HepG2 (cell line): ENCODE measurements around the gene PSD4. TPM values are rescaled to one million over a fixed set of nuclear protein-coding genes. Genes with fewer than 3 reads are reported as not detected.

Experiments
- AGO1 ChIP-seq: fragments of 200-400 bp; formaldehyde crosslinking; IDR thresholded peaks from 2 replicates; pipeline ENCODE4 v1.6.1; 2017; ENCODE audit warnings: mild to moderate bottlenecking, low read depth, low read length, moderate library complexity; ENCODE audit not compliant: poor library complexity, severe bottlenecking
- ARNTL ChIP-seq: sonication (generic); formaldehyde crosslinking; IDR thresholded peaks from 2 replicates; pipeline ENCODE4 v1.4.0; 2020; ENCODE audit warnings: mild to moderate bottlenecking, missing genetic modification reagents
- CEBPB ChIP-seq: IDR thresholded peaks from 2 replicates; pipeline ENCODE4 v1.6.1; 2011; ENCODE audit warnings: low read depth, low read length, improper control_type of control experiment, borderline replicate concordance
- CHD4 ChIP-seq: fragments of 200-600 bp; sonication (generic); IDR thresholded peaks from 2 replicates; pipeline ENCODE4 v1.7.0; 2017; ENCODE audit warnings: mild to moderate bottlenecking, low read length, borderline replicate concordance
- ETV5 ChIP-seq: IDR thresholded peaks from 2 replicates; pipeline ENCODE4 v1.6.1; 2018; ENCODE audit warnings: missing biosample characterization, missing genetic modification reagents, inconsistent platforms, borderline replicate concordance
- FOXA3 ChIP-seq: IDR thresholded peaks from 2 replicates; pipeline ENCODE4 v1.6.1; 2016; ENCODE audit warnings: missing genetic modification reagents, missing compliant biosample characterization
- FOXO1 ChIP-seq: sonication (generic); formaldehyde crosslinking; IDR thresholded peaks from 2 replicates; pipeline ENCODE4 v1.4.0; 2020; ENCODE audit warnings: missing genetic modification reagents
- HIC2 ChIP-seq: sonication (generic); formaldehyde crosslinking; IDR thresholded peaks from 2 replicates; pipeline ENCODE4 v1.9.0; 2022; ENCODE audit warnings: low read depth, missing genetic modification reagents
- KLF11 ChIP-seq: IDR thresholded peaks from 2 replicates; pipeline ENCODE4 v1.6.1; 2016; ENCODE audit warnings: missing compliant biosample characterization
- MLXIP ChIP-seq: sonication (generic); formaldehyde crosslinking; IDR thresholded peaks from 2 replicates; pipeline ENCODE4 v1.9.0; 2021; ENCODE audit warnings: missing genetic modification reagents, borderline replicate concordance
- MTF2 ChIP-seq: sonication (generic); formaldehyde crosslinking; IDR thresholded peaks from 2 replicates; pipeline ENCODE4 v1.5.0; 2020; ENCODE audit warnings: missing genetic modification reagents, borderline replicate concordance
- NCOA2 ChIP-seq: sonication (generic); formaldehyde crosslinking; IDR thresholded peaks from 2 replicates; pipeline ENCODE4 v1.8.0; 2022; ENCODE audit warnings: inconsistent platforms
- NFE2 ChIP-seq: sonication (generic); formaldehyde crosslinking; IDR thresholded peaks from 2 replicates; pipeline ENCODE4 v1.4.0; 2020; ENCODE audit warnings: missing genetic modification reagents
- SKIL ChIP-seq: sonication (generic); formaldehyde crosslinking; IDR thresholded peaks from 2 replicates; pipeline ENCODE4 v1.8.0; 2022; ENCODE audit warnings: missing genetic modification reagents, mild to moderate bottlenecking, moderate library complexity, borderline replicate concordance
- SP4 ChIP-seq: sonication (generic); formaldehyde crosslinking; IDR thresholded peaks from 2 replicates; pipeline ENCODE4 v1.8.1; 2023; ENCODE audit warnings: mild to moderate bottlenecking, missing genetic modification reagents
- ZNF124 ChIP-seq: sonication (generic); formaldehyde crosslinking; IDR thresholded peaks from 2 replicates; pipeline ENCODE4 v1.4.0; 2020; ENCODE audit warnings: missing genetic modification reagents
- ZNF230 ChIP-seq: sonication (generic); formaldehyde crosslinking; IDR thresholded peaks from 2 replicates; pipeline ENCODE4 v1.4.0; 2020; ENCODE audit warnings: mild to moderate bottlenecking, missing genetic modification reagents
- ZNF652 ChIP-seq: IDR thresholded peaks from 2 replicates; pipeline ENCODE4 v1.6.1; 2016; ENCODE audit warnings: low read depth, borderline replicate concordance
- ZSCAN5A ChIP-seq: sonication (generic); formaldehyde crosslinking; IDR thresholded peaks from 2 replicates; pipeline ENCODE4 v1.8.0; 2022; ENCODE audit warnings: mild to moderate bottlenecking, missing genetic modification reagents, borderline replicate concordance
- polyA plus RNA-seq, 8 experiments: library from polyadenylated mRNA; depleted of rRNA in 3 of 8; stranded (reverse) in 7 of 8; unstranded in 1 of 8; fragments of >200 nt; fragmentation: Illumina TruSeq in 4 of 8; extraction: Trizol in 4 of 8; gene quantifications; 2 replicates each; pipeline versions ENCODE4 v1.2.1 to v1.2.3, GENCODE V29; 2011 to 2016; ENCODE audit warnings: low read depth in 4 of 8, missing spikeins in 1 of 8, mixed read lengths in 1 of 8; ENCODE audit not compliant: insufficient read depth in 1 of 8
- total RNA-seq, 5 experiments: library from RNA; depleted of rRNA; stranded (reverse); fragments of >200 nt; fragmentation: Illumina TruSeq; extraction: Trizol; gene quantifications; 2 replicates each; pipeline ENCODE4 v1.2.3, GENCODE V29; 2016; ENCODE audit warnings: low read depth in 1 of 5

The PSD4 gene
- total and polyA plus RNA-seq, 2 of the 13 experiments (the other 11 are each of a cell fraction or from before 2014, with no cell fraction given), result 5.8 to 9.4 TPM

GRCh38 chr2:113126845-113127645, 46.7 kb upstream of the PSD4 start, which contains the start of gene IL1RN (continued):
- peak; percentile 84 for TF ChIP-seq SKIL
- TF ChIP-seq SP4 (CRISPR knock-in tag), result peak; percentile 51; the same call in 1 of the 2 replicates
- no peak; the same call in 1 of the 2 replicates for TF ChIP-seq ZSCAN5A (CRISPR knock-in tag)
- peak; percentile 99 for TF ChIP-seq ETV5 (CRISPR knock-in tag)
- TF ChIP-seq MLXIP (CRISPR knock-in tag), result peak; percentile 78; the same call in 1 of the 2 replicates
- peak; percentile 85; the same call in 1 of the 2 replicates for TF ChIP-seq CHD4
- TF ChIP-seq HIC2 (CRISPR knock-in tag), result 0 out of 2 replicates have a peak, but pooled peaks have one; percentile 27
- TF ChIP-seq MTF2 (CRISPR knock-in tag), result no peak
- peak; percentile 96 for TF ChIP-seq FOXA3 (CRISPR knock-in tag)
- no peak for TF ChIP-seq NFE2 (CRISPR knock-in tag)
- TF ChIP-seq ZNF230, result no peak; the same call in 1 of the 2 replicates
- TF ChIP-seq AGO1, result no peak
- peak; percentile 98 for TF ChIP-seq FOXO1
- peak; percentile 98 for TF ChIP-seq NCOA2 (CRISPR knock-in tag)
- TF ChIP-seq KLF11 (CRISPR knock-in tag), result peak; percentile 68
- peak; percentile 93 for TF ChIP-seq CEBPB
- TF ChIP-seq ZNF124 (CRISPR knock-in tag), result peak; percentile 79
- TF ChIP-seq ZNF652 (CRISPR knock-in tag), result peak; percentile 50
- peak; percentile 96 for TF ChIP-seq ARNTL (CRISPR knock-in tag)
